ENCODE data around the gene TRIM38. TPM values are rescaled to one million over a fixed set of nuclear protein-coding genes. Genes with fewer than 3 reads are reported as not detected.

Gene TRIM38
- total and polyA plus RNA-seq, 3 experiments from 2014 or later = 10.1 to 11.2 (median 10.8) TPM

- Histone ChIP-seq H3K27ac (ENCODE audit: low read depth, low read length) (peak overlapping the region; percentile 86), H3K27me3 (ENCODE audit: insufficient read depth, low read length, poor library complexity, severe bottlenecking) (no peaks in the 10 kb centered on the region), H3K4me3 (ENCODE audit: low read length) (peak overlapping the region; percentile 59), H3K9me3 (ENCODE audit: low read length) (no peaks in the 10 kb centered on the region), H3K36me3 (ENCODE audit: insufficient read depth, low read length) (no peaks in the 10 kb centered on the region), H3K4me1 (ENCODE audit: insufficient read depth, low read length) (peaks cover 29% of the 10 kb centered on the region)
- ChIA-PET CTCF (interaction anchor here (0.9 to 10.9 kb wide), 28 partner anchors 10 to 1866 kb away, joined by 3 to 173 read pairs (median 5); partner anchors contain the start of genes HFE and TRIM38), POLR2A (interaction anchor here (0.7 to 12.1 kb wide), 27 partner anchors 9 to 1868 kb away, joined by 3 to 326 read pairs (median 6); a partner anchor contains a TSS)
- Mint-ChIP-seq H3K36me3 (peaks cover 0 to 7% (median 0%) of the 10 kb centered on the region in 3 donors), H3K4me1 (peaks cover 34 to 77% (median 56%) of the 10 kb centered on the region in 3 donors), H3K9me3 (peaks cover 0 to 2% (median 0%) of the 10 kb centered on the region in 5 donors), H3K27me3 (peaks cover 0 to 6% of the 10 kb centered on the region in 2 donors), H3K27ac (peak overlapping the region; percentile 93 to 100 (median 98)), H3K4me3 (peak overlapping the region; percentile 85 to 95 (median 93))
- peak; percentile 75 to 95 (median 94) for DNase-seq
These were observed 64.4 kb downstream of the TRIM38 start for GRCh38 chr6:26026833-26027490.

GRCh38 chr6:26027491-26028211, 65.0 kb downstream of the TRIM38 start:
- POLR2A ChIA-PET = interaction anchor here (1.0 to 12.1 kb wide), 10 partner anchors 10 to 1810 kb away, joined by 3 to 326 read pairs (median 18); a partner anchor contains a TSS
- Mint-ChIP-seq H3K4me1 (peaks cover 35 to 77% (median 56%) of the 10 kb centered on the region in 3 donors), H3K27me3 (peaks cover 0 to 6% of the 10 kb centered on the region in 2 donors), H3K36me3 (peaks cover 0 to 7% (median 0%) of the 10 kb centered on the region in 3 donors), H3K27ac (peak overlapping the region; percentile 93 to 100 (median 98)), H3K4me3 (peak overlapping the region; percentile 85 to 95 (median 93)), H3K9me3 (peaks cover 0 to 2% (median 0%) of the 10 kb centered on the region in 5 donors)
- CTCF ChIA-PET = interaction anchor here (0.8 to 10.9 kb wide), 6 partner anchors 10 to 128 kb away, joined by 3 to 173 read pairs (median 13); a partner anchor contains a TSS
- H3K4me1 ChIP-seq (ENCODE audit: insufficient read depth, low read length) = peaks cover 27% of the 10 kb centered on the region
- no peaks in the 10 kb centered on the region for H3K9me3 ChIP-seq (ENCODE audit: low read length)
- H3K27me3 ChIP-seq (ENCODE audit: insufficient read depth, low read length, poor library complexity, severe bottlenecking) = no peaks in the 10 kb centered on the region
- no peak for DNase-seq
- H3K27ac ChIP-seq (ENCODE audit: low read depth, low read length) = peak overlapping the region; percentile 86
- H3K4me3 ChIP-seq (ENCODE audit: low read length) = peak overlapping the region; percentile 59
- no peaks in the 10 kb centered on the region for H3K36me3 ChIP-seq (ENCODE audit: insufficient read depth, low read length)

- Histone ChIP-seq H3K36me3 (ENCODE audit: insufficient read depth, low read length) (no peaks in the 10 kb centered on the region), H3K4me3 (ENCODE audit: low read length) (no peak overlapping the region), H3K4me1 (ENCODE audit: insufficient read depth, low read length) (peaks cover 30% of the 10 kb centered on the region), H3K27me3 (ENCODE audit: insufficient read depth, low read length, poor library complexity, severe bottlenecking) (no peaks in the 10 kb centered on the region), H3K27ac (ENCODE audit: low read depth, low read length) (peak overlapping the region; percentile 86), H3K9me3 (ENCODE audit: low read length) (no peaks in the 10 kb centered on the region)
- peak overlapping the region in 4 of 7 donors; percentile 10 to 87 (median 46) for H3K4me3 Mint-ChIP-seq
- H3K27ac Mint-ChIP-seq = peak overlapping the region in 6 of 8 donors; percentile 46 to 100 (median 98)
- H3K36me3 Mint-ChIP-seq = peaks cover 0 to 10% (median 0%) of the 10 kb centered on the region in 3 donors
- ChIA-PET CTCF (interaction anchor here (0.8 to 10.9 kb wide), 2 partner anchors 16 to 36 kb away, joined by 3 to 173 read pairs; a partner anchor contains a TSS), POLR2A (interaction anchor here (3.1 to 12.1 kb wide), 5 partner anchors 7 to 129 kb away, joined by 23 to 326 read pairs (median 58); a partner anchor contains a TSS)
- H3K27me3 Mint-ChIP-seq = peaks cover 0 to 6% of the 10 kb centered on the region in 2 donors
- no peak for DNase-seq
- H3K9me3 Mint-ChIP-seq = peaks cover 0 to 2% (median 0%) of the 10 kb centered on the region in 5 donors
- peaks cover 40 to 77% (median 58%) of the 10 kb centered on the region in 3 donors for H3K4me1 Mint-ChIP-seq
These were observed 65.7 kb downstream of the TRIM38 start for GRCh38 chr6:26028212-26028745.

GRCh38 chr6:26028746-26029569, 66.4 kb downstream of the TRIM38 start:
- Histone ChIP-seq H3K4me3 (ENCODE audit: low read length) (no peak overlapping the region), H3K4me1 (ENCODE audit: insufficient read depth, low read length) (peaks cover 33% of the 10 kb centered on the region), H3K36me3 (ENCODE audit: insufficient read depth, low read length) (no peaks in the 10 kb centered on the region), H3K9me3 (ENCODE audit: low read length) (no peaks in the 10 kb centered on the region), H3K27me3 (ENCODE audit: insufficient read depth, low read length, poor library complexity, severe bottlenecking) (no peaks in the 10 kb centered on the region), H3K27ac (ENCODE audit: low read depth, low read length) (peak overlapping the region; percentile 86)
- H3K36me3 Mint-ChIP-seq = peaks cover 0 to 12% (median 0%) of the 10 kb centered on the region in 3 donors
- ChIA-PET CTCF (interaction anchor here (0.8 to 10.9 kb wide), 2 partner anchors 15 to 35 kb away, joined by 3 to 173 read pairs; a partner anchor contains a TSS), POLR2A (interaction anchor here (0.6 to 12.1 kb wide), 4 partner anchors 8 to 166 kb away, joined by 4 to 326 read pairs (median 107); a partner anchor contains a TSS)
- no peak for DNase-seq
- H3K27me3 Mint-ChIP-seq = peaks cover 0 to 6% of the 10 kb centered on the region in 2 donors
- H3K4me1 Mint-ChIP-seq = peaks cover 47 to 79% (median 65%) of the 10 kb centered on the region in 3 donors
- H3K27ac Mint-ChIP-seq = peak overlapping the region in 5 of 8 donors; percentile 42 to 93 (median 54)
- H3K9me3 Mint-ChIP-seq = peaks cover 0 to 2% (median 0%) of the 10 kb centered on the region in 5 donors
- peak overlapping the region in 4 of 7 donors; percentile 27 to 38 (median 32) for H3K4me3 Mint-ChIP-seq

- no peak overlapping the region for H3K4me3 ChIP-seq (ENCODE audit: low read length)
- Mint-ChIP-seq H3K9me3 (peaks cover 0 to 2% (median 0%) of the 10 kb centered on the region in 5 donors), H3K27me3 (peaks cover 0 to 6% of the 10 kb centered on the region in 2 donors), H3K27ac (peak overlapping the region in 1 of 8 donors; percentile 93), H3K4me3 (no peak overlapping the region), H3K36me3 (peaks cover 0 to 12% (median 0%) of the 10 kb centered on the region in 3 donors), H3K4me1 (peaks cover 52 to 79% (median 69%) of the 10 kb centered on the region in 3 donors)
- POLR2A ChIA-PET = interaction anchor here (0.6 to 12.1 kb wide), 6 partner anchors 8 to 166 kb away, joined by 4 to 326 read pairs (median 52); a partner anchor contains a TSS
- H3K27me3 ChIP-seq (ENCODE audit: insufficient read depth, low read length, poor library complexity, severe bottlenecking) = no peaks in the 10 kb centered on the region
- CTCF ChIA-PET = interaction anchor here (5.3 to 10.9 kb wide), 2 partner anchors 8 to 14 kb away, joined by 67 to 173 read pairs; a partner anchor contains a TSS
- peak overlapping the region; percentile 86 for H3K27ac ChIP-seq (ENCODE audit: low read depth, low read length)
- peaks cover 37% of the 10 kb centered on the region for H3K4me1 ChIP-seq (ENCODE audit: insufficient read depth, low read length)
- no peaks in the 10 kb centered on the region for H3K9me3 ChIP-seq (ENCODE audit: low read length)
- H3K36me3 ChIP-seq (ENCODE audit: insufficient read depth, low read length) = no peaks in the 10 kb centered on the region
- DNase-seq = no peak
These were observed 66.9 kb downstream of the TRIM38 start for GRCh38 chr6:26029570-26029856.

GRCh38 chr6:26029857-26030653, 67.5 kb downstream of the TRIM38 start:
- CTCF ChIA-PET = interaction anchor here (2.0 to 10.9 kb wide), 6 partner anchors 9 to 67 kb away, joined by 7 to 173 read pairs (median 12); a partner anchor contains a TSS
- Mint-ChIP-seq H3K36me3 (peaks cover 0 to 12% (median 0%) of the 10 kb centered on the region in 3 donors), H3K4me3 (no peak overlapping the region), H3K4me1 (peaks cover 53 to 79% (median 69%) of the 10 kb centered on the region in 3 donors), H3K27ac (peak overlapping the region in 3 of 8 donors; percentile 29 to 43 (median 37)), H3K27me3 (peaks cover 0 to 6% of the 10 kb centered on the region in 2 donors), H3K9me3 (peaks cover 0 to 2% (median 0%) of the 10 kb centered on the region in 5 donors)
- no peaks in the 10 kb centered on the region for H3K27me3 ChIP-seq (ENCODE audit: insufficient read depth, low read length, poor library complexity, severe bottlenecking)
- H3K4me1 ChIP-seq (ENCODE audit: insufficient read depth, low read length) = peaks cover 37% of the 10 kb centered on the region
- POLR2A ChIA-PET = interaction anchor here (0.6 to 12.1 kb wide), 6 partner anchors 9 to 169 kb away, joined by 4 to 326 read pairs (median 26); a partner anchor contains a TSS
- DNase-seq = no peak
- H3K4me3 ChIP-seq (ENCODE audit: low read length) = no peak overlapping the region
- no peaks in the 10 kb centered on the region for H3K36me3 ChIP-seq (ENCODE audit: insufficient read depth, low read length)
- no peaks in the 10 kb centered on the region for H3K9me3 ChIP-seq (ENCODE audit: low read length)
- peak overlapping the region; percentile 86 for H3K27ac ChIP-seq (ENCODE audit: low read depth, low read length)

Measured in CD8-positive, alpha-beta memory T cell (primary cell).